ENCODE measurements around the gene AP2A2.

GRCh38 chr11:899724-900123, 25.9 kb upstream of the AP2A2 start:
- TF ChIP-seq CTCF (IDR thresholded peaks at IDR 0.05), result no peak
- no peak for TF ChIP-seq EZH2 (IDR thresholded peaks at IDR 0.05; ENCODE audit: borderline replicate concordance, insufficient read depth, low read depth, low read length, poor library complexity, severe bottlenecking)

Measured in B cell (primary cell).